Measurements from ENCODE around the gene RNH1.

The RNH1 gene

GRCh38 chr11:537622-538430 is 30.8 kb upstream of the RNH1 start:
- DNase-seq = no peak

GRCh38 chr11:536841-537621 is 30.0 kb upstream of the RNH1 start, which contains the start of gene LRRC56:
Gene LRRC56, plus strand, starts transcription at chr11:537527. Its CDS starts 3,158 bp downstream, at chr11:540685.
- peak in 19 of 51 donors; percentile 13 to 61 (median 43) for DNase-seq

DNA sequence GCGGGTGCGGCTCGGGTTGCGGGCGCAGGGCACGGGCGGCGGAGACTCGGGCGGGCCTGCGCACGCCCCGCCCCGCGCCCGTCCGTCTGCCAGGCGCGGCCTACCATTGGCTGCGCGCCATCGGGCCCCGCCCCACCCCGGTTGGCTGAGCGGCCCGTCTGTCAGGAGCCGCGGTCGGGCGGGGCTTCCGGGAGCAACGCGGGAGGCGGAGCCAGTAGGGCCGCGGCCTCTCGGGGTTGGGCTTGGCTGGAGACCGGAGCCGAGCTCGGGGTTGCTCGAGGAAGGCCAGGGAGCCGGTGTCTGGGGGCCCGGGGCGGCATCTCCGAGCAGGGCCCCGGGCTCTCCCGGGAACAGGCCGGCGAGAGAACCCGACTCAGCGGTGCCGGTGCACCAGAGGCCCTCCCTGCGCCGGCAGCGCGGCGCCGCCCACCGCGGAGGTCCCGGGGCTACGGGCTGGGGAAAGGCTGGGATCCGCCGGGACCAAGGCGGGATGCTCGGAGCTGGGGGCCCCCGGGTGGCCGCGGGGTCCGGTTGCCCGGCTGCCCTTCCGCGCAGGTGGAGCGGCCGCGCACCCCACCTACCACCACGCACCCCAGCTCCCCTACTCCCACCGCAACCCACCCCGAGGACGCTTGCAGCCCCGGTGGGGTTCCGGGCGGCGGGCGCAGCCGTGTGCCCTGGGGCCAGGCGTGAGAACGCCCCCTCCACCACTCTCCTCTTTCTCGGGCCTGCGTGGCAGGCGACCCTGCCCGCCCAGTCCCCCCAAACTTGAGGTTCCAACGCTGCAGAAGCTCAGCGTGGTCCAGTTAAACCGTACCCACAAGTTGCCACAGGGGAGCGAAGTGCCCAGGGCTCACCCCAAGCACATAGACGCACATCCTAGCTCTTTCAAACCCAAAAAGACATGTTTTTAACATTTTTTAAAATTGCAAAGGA is 28.7 kb upstream of the RNH1 start, which contains the start of gene HRAS:
Gene HRAS, minus strand, starts transcription at position 58 of the 936 bp plus-strand sequence.
- peak; percentile 15 to 98 (median 92) for DNase-seq

GRCh38 chr11:535210-535518 is 28.1 kb upstream of the RNH1 start:
- no peak for DNase-seq

GRCh38 chr11:534396-535209 is 27.6 kb upstream of the RNH1 start:
- DNase-seq = peak in 9 of 51 donors; percentile 13 to 47 (median 23)

DNA sequence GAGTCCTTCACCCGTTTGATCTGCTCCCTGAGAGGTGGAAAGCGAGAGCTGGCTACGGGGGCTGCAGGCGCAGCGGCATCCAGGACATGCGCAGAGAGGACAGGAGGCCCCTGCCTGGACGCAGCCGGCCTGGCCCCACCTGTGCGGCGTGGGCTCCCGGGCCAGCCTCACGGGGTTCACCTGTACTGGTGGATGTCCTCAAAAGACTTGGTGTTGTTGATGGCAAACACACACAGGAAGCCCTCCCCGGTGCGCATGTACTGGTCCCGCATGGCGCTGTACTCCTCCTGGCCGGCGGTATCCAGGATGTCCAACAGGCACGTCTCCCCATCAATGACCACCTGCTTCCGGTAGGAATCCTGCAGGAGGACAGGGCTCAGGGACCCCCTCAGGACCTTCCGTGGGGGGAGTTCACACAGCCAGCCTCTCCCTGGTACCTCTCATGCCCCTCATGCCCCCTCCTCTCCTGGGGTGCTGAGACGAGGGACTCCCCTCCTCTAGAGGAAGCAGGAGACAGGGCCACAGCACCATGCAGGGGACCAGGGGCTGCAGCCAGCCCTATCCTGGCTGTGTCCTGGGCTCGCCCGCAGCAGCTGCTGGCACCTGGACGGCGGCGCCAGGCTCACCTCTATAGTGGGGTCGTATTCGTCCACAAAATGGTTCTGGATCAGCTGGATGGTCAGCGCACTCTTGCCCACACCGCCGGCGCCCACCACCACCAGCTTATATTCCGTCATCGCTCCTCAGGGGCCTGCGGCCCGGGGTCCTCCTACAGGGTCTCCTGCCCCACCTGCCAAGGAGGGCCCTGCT is 26.7 kb upstream of the RNH1 start:
- no peak for DNase-seq

- no peak for DNase-seq
Observed at GRCh38 chr11:532986-533585, 26.0 kb upstream of the RNH1 start.

DNA sequence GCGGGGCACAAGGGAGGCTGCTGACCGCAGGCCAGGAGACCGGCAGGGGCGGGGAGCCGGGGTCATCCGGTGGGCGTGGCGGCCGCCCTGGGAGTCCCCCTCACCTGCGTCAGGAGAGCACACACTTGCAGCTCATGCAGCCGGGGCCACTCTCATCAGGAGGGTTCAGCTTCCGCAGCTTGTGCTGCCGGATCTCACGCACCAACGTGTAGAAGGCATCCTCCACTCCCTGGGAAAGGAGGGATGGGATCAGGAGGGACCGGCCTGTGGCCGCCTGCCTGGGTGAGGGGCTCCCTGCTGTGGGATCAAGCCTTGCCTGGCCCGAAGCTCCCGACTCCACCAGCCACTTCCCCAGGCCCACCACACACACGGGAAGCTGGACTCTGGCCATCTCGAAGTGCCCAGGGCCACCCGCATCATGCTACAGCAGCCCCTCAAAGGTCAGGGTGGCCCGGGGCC is 25.5 kb upstream of the RNH1 start:
- DNase-seq = no peak

- no peak for DNase-seq
Observed at GRCh38 chr11:531919-532526, 25.0 kb upstream of the RNH1 start.

DNA sequence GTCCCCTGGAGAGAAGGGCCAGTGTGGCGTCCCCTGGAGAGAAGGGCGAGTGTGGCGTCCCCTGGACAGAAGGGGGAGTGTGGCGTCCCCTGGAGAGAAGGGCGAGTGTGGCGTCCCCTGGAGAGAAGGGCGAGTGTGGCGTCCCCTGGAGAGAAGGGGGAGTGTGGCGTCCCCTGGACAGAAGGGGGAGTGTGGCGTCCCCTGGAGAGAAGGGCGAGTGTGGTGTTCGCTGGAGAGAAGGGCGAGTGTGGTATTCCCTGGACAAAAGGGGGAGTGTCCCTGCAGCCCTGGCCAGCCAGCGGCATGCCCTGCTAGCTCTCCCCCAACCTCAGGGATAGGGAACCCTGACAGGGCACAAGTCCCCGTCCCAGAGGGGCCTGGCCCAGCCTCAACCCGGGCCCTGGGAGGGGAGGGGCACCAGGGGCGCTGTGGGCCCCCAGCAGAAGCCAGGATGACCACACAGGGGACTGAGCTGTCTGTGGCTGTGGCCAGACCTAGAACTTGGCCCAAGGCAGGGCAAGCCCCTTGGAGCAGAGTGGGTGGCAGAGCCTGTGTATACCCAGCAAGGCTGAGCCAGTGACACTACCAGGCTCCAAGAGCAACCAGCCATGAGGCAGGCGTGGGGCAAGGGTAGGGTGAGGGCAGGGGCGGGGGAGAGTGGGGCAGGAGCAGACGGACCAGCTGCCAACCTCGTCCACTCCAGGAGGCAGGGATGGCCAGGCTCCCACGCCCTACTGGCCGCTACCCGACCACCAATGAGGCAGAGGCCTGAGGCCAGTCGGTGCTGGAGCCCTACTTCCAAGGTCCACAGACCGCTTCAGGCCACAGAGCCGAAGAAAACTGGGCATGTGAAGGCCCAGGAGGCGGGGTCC is 24.2 kb upstream of the RNH1 start:
- no peak for DNase-seq

DNA sequence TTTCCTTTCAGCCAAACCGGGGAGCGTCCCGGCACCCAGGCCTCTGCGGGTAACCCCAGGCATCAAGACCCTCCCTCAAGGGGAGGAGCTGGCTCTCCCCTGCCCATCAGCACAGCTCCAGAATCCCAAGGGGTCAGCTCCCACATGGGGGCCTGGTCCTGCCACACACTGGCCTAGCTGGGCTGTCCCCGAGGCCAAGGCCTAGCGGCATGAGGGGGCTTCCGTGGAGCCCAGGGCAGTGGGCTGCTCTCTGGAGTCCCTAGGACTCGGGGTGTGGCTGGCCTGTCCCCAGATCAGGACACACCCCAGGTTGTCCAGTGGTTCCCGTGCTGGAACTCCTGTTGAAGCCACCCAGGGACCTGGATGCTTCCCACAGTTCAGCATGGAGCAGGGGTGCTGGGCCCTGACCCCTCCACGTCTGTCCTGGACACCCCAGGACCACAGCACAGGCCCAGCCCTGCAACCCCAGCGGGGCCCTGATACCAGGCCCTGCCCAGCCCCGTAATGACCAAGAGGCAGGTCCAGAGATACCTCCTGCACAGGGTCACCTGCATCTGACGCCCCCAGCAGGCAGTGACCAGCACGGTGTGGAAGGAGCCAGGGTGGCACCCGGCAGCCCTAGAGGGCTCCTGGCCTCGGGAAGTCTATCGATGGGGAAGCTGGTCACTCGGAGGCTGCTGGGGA is 22.8 kb upstream of the RNH1 start:
- no peak for DNase-seq

- peak in 1 of 51 donors; percentile 8 for DNase-seq
Observed at GRCh38 chr11:528815-529727, 22.0 kb upstream of the RNH1 start.

GRCh38 chr11:528166-528814 is 21.2 kb upstream of the RNH1 start:
- no peak for DNase-seq

DNA sequence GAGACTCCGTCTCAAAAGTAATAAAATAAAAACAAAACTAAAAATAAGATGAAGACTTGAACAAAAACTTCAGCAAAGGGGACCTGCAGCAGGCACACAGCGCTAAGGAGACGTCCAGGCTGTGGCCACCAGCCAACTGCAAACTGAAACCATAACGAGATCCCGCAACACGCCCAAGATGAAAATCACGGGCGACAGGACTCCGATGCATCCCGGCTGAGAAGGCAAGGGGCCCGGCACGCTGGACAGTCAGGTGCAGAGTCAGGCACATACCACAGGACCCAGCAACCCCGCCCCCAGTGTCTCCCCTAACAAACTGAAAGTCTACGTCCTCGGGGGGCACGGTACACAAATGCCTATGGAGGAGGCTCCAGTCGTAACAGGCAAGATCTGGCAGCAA is 19.1 kb upstream of the RNH1 start:
- DNase-seq = no peak

DNA sequence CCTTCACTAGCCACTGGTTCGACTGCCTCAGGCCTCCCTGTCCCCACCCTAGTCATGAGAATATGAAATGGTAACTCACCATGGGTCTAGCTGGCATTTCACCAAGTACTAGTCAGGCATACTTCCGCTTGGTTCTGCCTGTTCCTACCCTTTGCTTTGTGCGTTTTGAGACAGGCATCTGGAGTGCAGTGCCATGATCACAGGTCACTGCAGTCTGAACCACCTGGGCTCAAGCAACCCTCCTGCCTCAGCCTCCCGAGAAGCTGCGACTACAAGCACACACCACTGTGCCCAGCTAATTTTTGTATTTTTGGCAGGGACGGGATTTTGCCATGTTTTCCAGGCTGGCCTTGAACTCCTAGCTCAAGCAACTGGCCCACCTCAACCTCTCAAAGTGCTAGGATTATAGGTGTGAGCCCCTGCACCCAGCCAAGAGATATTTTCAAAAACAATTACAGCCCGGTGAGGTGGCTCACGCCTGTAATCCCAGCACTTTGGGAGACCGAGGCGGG is 14.2 kb upstream of the RNH1 start:
- DNase-seq = no peak
